ENCODE data around the gene TUBG1. TPM values are rescaled to one million over a fixed set of nuclear protein-coding genes. Genes with fewer than 3 reads are reported as not detected.

Gene TUBG1
- total and polyA plus RNA-seq, 10 of the 15 experiments (the other 5 are each of a cell fraction or from before 2014, with no cell fraction given), result 40.0 to 256 (median 107) TPM

GRCh38 chr17:42571435-42572225, 37.9 kb upstream of the TUBG1 start (continued):
- TF ChIP-seq CUX1 (IDR thresholded peaks at IDR 0.05; ENCODE audit: insufficient replicate concordance, low read depth, low read length), result no peak
- no peak for TF ChIP-seq CHD2 (IDR thresholded peaks at IDR 0.05; ENCODE audit: borderline replicate concordance, low read depth, low read length)
- TF ChIP-seq SKIL (IDR thresholded peaks at IDR 0.05; ENCODE audit: low read depth, poor library complexity, severe bottlenecking), result no peak
